Effector CD8-positive, alpha-beta T cell (primary cell): Measurements from ENCODE around the gene DLGAP3.
"Not testable (repeated sequence)": the region's sequence is repeated elsewhere in the genome, so short reads cannot be mapped to it uniquely, and the experiment has no call there.

Experiments used
- DNase-seq: peaks from one replicate; lab custom pipeline; 2025; lab: John Stamatoyannopoulos, UW

The DLGAP3 gene

DNA sequence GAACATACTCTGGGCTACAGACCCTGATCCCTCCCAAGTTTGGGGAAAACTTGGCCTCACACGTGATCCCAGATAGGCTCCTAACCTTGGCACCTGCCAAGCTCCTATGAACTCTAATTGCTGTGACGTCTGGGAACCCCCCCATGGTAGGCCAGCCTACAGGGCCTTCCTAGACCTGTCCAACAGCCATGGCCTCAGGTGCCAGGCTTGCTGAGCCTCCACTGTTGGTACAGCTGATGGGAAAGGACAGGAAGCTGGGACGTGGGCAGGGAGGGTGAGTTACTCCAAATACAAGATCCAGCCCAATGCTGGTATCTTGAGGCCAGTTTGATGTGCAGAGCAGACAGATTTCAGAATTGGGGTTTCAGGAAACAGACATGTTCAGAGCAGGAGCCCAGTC is 89.0 kb downstream of the DLGAP3 start:
- DNase-seq, result no peak

GRCh38 chr1:34839526-34840305 is 89.7 kb downstream of the DLGAP3 start:
- no peak for DNase-seq

- no peak for DNase-seq
Measured at GRCh38 chr1:34833711-34834110, 95.7 kb downstream of the DLGAP3 start.

DNA sequence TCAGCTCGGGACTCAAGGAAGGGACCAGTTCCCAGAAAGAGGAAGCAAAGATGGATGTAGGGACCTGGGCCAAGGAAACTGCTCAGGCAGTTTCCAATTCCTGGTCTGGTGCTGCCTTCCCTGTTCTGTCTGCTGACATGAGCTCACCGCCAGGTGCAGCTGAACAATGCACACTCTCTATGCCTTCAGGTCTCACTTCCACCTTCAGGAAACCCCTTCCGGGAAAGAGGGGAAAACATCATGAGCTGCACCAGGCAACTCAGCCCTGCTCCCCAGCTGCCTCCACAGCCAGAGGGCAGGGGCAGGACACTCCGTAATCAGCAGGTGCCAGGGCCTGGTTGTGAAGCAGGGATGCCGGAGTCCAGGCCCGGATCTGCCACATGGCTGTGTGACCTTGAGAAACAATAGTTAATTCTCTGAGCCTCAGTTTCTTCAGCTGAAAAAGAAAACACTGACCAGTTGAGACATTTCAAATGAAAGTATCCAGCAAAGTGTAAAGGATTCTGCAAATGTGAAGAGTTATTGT is 97.7 kb downstream of the DLGAP3 start:
- DNase-seq, result no peak

DNA sequence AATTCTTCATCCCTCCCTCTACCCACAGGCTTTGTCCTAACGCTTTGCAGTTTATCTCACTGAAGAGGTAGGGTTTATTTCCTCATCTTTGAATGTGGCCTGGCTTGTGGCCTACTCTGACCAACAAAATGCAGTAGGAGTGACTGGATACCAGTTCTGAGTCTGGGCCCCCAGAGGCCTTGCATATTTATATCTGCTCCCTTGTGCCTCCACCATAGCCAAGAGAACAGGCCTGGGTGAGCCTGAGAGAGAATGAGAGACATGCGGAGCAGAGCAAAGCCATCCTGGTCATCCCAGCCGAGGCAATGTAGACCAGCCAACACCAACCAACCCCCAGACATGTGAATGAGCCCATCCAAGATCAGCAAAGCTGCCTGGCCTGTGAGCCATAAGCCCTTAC is 100.2 kb downstream of the DLGAP3 start:
- no peak for DNase-seq

DNA sequence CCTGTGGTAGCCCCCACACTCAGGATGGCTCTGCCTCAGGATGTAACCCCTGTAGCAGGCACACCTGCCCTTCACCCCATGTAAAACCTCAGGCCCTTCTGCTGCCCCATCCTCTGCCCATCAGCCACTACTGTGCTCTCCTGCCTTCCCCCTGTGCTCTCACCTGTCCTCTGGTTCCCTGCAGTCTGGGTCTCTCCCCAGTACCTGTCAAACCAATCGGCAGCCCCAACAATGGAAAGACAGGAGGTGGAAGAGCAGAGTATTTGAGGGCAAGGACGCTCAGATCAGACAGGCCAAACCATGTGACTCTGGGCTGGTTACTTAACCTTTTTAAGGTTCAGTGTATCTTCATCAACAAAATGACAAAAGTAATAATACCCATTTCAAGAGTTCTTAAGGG is 100.8 kb downstream of the DLGAP3 start:
- DNase-seq, result no peak

DNA sequence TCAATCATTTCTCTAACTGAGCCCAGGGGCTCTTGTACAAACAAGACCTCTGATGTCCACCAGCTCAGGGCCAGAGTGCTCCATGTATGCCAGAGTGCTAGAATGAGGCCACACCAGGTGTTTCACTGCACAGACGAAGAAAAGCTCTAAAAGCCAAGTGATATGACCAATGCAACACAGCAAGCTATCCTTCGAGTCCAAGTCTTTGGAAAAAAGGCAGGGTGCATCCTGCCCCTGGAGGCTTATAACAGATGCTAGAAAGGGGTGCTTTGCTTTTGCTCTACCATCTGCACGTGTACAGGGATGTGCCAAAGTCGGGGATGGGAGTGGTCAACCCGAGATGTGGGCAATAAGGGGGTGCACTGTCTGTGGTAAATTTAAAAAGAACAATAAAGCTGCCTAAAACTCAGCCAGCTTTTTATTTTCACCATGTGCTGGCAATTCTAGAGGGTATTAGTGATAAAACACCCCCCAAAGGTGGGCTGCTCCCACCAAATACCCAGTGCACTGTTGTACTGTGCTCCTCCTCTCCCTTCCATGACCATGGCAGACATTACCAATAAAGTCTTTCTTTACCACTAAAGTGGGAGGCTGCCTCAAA is 102.0 kb downstream of the DLGAP3 start:
- no peak for DNase-seq

GRCh38 chr1:34825455-34826091 is 103.9 kb downstream of the DLGAP3 start:
- no peak for DNase-seq

DNA sequence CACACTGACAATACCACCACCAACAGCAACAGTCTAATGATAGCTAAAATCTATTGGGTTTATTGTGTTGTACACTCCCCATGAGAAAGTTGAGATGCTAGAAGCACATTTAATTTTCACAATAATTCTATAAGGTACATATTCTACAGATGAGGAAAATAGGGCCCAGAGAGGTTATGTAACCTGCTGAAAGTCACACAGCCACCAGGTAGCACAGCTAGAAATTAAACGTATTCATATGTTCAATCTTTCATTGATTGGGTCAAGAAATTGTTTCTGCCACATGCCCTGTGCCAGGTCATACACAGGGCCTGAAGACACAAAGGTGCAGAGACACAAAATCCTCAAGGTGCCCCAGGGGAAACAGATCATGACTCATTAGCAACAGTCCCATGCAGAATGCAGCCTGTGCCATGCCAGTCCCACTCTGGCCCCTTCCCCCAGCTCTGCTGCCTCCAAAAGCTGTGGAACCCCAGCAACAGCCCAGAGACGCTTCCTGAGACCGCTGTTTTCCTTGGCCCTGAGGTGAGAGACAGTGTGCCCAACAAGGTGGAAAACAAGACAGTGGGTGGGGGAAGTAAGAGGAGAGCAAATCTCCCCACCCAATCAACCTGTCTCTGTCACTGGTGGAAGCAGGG is 104.5 kb downstream of the DLGAP3 start:
- no peak for DNase-seq

GRCh38 chr1:34822202-34822601 is 107.2 kb downstream of the DLGAP3 start:
- DNase-seq, result no peak

GRCh38 chr1:34818862-34819261 is 110.6 kb downstream of the DLGAP3 start:
- DNase-seq, result not testable (repeated sequence)

- no peak for DNase-seq
Measured at GRCh38 chr1:34816778-34817177, 112.7 kb downstream of the DLGAP3 start.

DNA sequence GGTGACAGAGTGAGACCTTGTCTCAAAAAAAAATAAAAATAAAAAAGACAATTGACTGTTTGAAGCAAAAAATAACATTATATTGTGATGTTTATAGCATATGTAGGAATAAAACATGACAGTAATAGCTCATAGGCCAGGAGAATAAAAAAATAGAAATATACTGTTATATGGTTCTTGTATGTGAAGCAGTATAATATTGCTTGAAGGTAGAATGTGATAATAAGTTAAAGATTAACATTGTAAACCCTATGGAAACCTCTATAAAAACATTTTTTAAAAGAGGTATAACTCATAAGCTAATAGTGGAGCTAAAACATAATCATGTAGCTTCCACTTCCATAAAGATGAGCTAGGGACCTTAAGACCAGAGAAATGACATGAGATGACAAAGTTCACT is 113.1 kb downstream of the DLGAP3 start:
- no peak for DNase-seq
